HepG2 (cell line): ENCODE data around the gene ACAD11. TPM values are rescaled to one million over a fixed set of nuclear protein-coding genes. Genes with fewer than 3 reads are reported as not detected.

Source experiments
- DZIP1 ChIP-seq: sonication (generic); formaldehyde crosslinking; IDR thresholded peaks from 2 replicates; pipeline ENCODE4 v1.5.0; 2020; ENCODE audit warnings: mild to moderate bottlenecking, missing genetic modification reagents
- GTF2F1 ChIP-seq: fragments of 150-350 bp; IDR thresholded peaks from 2 replicates; pipeline ENCODE4 v1.6.1; 2014; ENCODE audit warnings: low read length
- KLF15 ChIP-seq: sonication (generic); formaldehyde crosslinking; IDR thresholded peaks from 2 replicates; pipeline ENCODE4 v1.8.1; 2023; ENCODE audit warnings: borderline replicate concordance, mild to moderate bottlenecking, inconsistent platforms, missing genetic modification reagents, mixed read lengths
- MAFF ChIP-seq: IDR thresholded peaks from 2 replicates; pipeline ENCODE4 v1.6.1; 2011; ENCODE audit warnings: low read depth, low read length, improper control_type of control experiment
- NCOA5 ChIP-seq: sonication (generic); formaldehyde crosslinking; IDR thresholded peaks from 2 replicates; pipeline ENCODE4 v1.4.0; 2020; ENCODE audit warnings: missing genetic modification reagents
- POLR2AphosphoS2 ChIP-seq: IDR thresholded peaks from 2 replicates; pipeline ENCODE4 v1.6.1; 2011; ENCODE audit warnings: low read depth, low read length, improper control_type of control experiment
- RAD51 ChIP-seq: fragments of 450-650 bp; IDR thresholded peaks from 2 replicates; pipeline ENCODE4 v1.6.1; 2016; ENCODE audit warnings: borderline replicate concordance
- SMAD3 ChIP-seq: sonication (generic); formaldehyde crosslinking; IDR thresholded peaks from 2 replicates; pipeline ENCODE4 v1.4.0; 2020; ENCODE audit warnings: missing genetic modification reagents
- TAF1 ChIP-seq: sonication (generic); formaldehyde crosslinking; IDR thresholded peaks from 2 replicates; pipeline ENCODE4 v1.4.0; 2020; ENCODE audit warnings: missing genetic modification reagents
- TFAP4 ChIP-seq: sonication (generic); IDR thresholded peaks from 2 replicates; pipeline ENCODE4 v1.6.1; 2016; ENCODE audit warnings: low read depth, borderline replicate concordance
- ZBTB14 ChIP-seq: sonication (generic); formaldehyde crosslinking; IDR thresholded peaks from 2 replicates; pipeline ENCODE4 v1.4.0; 2020; ENCODE audit warnings: missing genetic modification reagents
- ZFX ChIP-seq: sonication (generic); formaldehyde crosslinking; IDR thresholded peaks from 2 replicates; pipeline ENCODE4 v1.4.0; 2020; ENCODE audit warnings: mild to moderate bottlenecking, low read depth, missing genetic modification reagents, moderate library complexity
- ZNF878 ChIP-seq: sonication (generic); formaldehyde crosslinking; IDR thresholded peaks from 2 replicates; pipeline ENCODE4 v1.8.1; 2023; ENCODE audit warnings: mild to moderate bottlenecking, missing genetic modification reagents, moderate library complexity
- polyA plus RNA-seq, 8 experiments: library from polyadenylated mRNA; depleted of rRNA in 3 of 8; stranded (reverse) in 7 of 8; unstranded in 1 of 8; fragments of >200 nt; fragmentation: Illumina TruSeq in 4 of 8; extraction: Trizol in 4 of 8; gene quantifications; 2 replicates each; pipeline versions ENCODE4 v1.2.1 to v1.2.3, GENCODE V29; 2011 to 2016; ENCODE audit warnings: low read depth in 4 of 8, missing spikeins in 1 of 8, mixed read lengths in 1 of 8; ENCODE audit not compliant: insufficient read depth in 1 of 8
- total RNA-seq, 5 experiments: library from RNA; depleted of rRNA; stranded (reverse); fragments of >200 nt; fragmentation: Illumina TruSeq; extraction: Trizol; gene quantifications; 2 replicates each; pipeline ENCODE4 v1.2.3, GENCODE V29; 2016; ENCODE audit warnings: low read depth in 1 of 5
- TF ChIP-seq, protein P1 (sequence below): sonication (generic); formaldehyde crosslinking; IDR thresholded peaks from 2 replicates; pipeline ENCODE4 v1.8.0; 2022; ENCODE audit warnings: missing genetic modification reagents, mild to moderate bottlenecking, borderline replicate concordance
- TF ChIP-seq, protein P2 (sequence below): IDR thresholded peaks from 2 replicates; pipeline ENCODE4 v1.6.1; 2016; ENCODE audit warnings: missing genetic modification reagents, missing compliant biosample characterization
- TF ChIP-seq, protein P3 (sequence below): sonication (generic); formaldehyde crosslinking; IDR thresholded peaks from 2 replicates; pipeline ENCODE4 v1.9.0; 2022; ENCODE audit warnings: low read depth, missing genetic modification reagents

The ACAD11 gene
- total and polyA plus RNA-seq, 2 of the 13 experiments (the other 11 are each of a cell fraction or from before 2014, with no cell fraction given): 30.6 to 56.9 TPM

DNA sequence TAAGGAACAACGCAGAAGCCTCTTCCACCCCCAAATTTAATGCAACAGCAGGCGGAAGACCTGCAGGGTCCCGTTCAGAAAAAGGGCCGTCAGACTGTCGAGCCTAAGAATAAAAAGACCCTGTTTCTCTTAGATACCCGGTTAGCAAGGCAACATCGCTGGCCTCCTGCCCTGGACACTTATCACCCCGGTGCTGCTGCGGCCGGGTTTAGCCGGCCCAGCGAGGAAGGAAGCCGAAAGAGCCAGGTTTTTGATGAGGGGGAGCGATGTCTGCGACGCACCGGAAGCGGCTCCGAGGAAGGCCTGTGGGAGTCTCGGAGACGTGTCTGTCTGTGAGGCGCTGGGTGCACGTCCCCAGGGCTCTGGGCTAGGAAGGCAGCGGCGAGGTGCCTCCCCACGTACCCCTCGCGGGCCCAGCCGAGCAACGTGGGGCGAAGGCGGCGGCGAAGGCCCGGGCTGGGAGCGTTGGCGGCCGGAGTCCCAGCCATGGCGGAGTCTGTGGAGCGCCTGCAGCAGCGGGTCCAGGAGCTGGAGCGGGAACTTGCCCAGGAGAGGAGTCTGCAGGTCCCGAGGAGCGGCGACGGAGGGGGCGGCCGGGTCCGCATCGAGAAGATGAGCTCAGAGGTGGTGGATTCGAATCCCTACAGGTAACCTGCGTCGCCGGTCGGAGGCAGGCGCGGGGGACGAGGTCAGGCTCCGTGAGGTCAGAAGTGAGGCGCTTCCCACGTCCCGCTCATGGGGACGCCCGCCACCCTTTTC, 622 bp upstream of the ACAD11 start, which contains the start of gene UBA5 (continued):
- TF ChIP-seq NCOA5 (CRISPR knock-in tag): no peak
- peak; percentile 95 for TF ChIP-seq ZFX (CRISPR knock-in tag)
- TF ChIP-seq GTF2F1: no peak
- TF ChIP-seq RAD51: no peak
- TF ChIP-seq, protein P1, sequence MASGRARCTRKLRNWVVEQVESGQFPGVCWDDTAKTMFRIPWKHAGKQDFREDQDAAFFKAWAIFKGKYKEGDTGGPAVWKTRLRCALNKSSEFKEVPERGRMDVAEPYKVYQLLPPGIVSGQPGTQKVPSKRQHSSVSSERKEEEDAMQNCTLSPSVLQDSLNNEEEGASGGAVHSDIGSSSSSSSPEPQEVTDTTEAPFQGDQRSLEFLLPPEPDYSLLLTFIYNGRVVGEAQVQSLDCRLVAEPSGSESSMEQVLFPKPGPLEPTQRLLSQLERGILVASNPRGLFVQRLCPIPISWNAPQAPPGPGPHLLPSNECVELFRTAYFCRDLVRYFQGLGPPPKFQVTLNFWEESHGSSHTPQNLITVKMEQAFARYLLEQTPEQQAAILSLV: peak; percentile 74; the same call in 1 of the 2 replicates
- TF ChIP-seq TFAP4: no peak
- no peak for TF ChIP-seq ZNF878
- TF ChIP-seq DZIP1: no peak
- TF ChIP-seq, protein P2, sequence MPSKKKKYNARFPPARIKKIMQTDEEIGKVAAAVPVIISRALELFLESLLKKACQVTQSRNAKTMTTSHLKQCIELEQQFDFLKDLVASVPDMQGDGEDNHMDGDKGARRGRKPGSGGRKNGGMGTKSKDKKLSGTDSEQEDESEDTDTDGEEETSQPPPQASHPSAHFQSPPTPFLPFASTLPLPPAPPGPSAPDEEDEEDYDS (CRISPR knock-in tag): no peak
- no peak for TF ChIP-seq ZBTB14
- TF ChIP-seq POLR2AphosphoS2: no peak
- TF ChIP-seq, protein P3, sequence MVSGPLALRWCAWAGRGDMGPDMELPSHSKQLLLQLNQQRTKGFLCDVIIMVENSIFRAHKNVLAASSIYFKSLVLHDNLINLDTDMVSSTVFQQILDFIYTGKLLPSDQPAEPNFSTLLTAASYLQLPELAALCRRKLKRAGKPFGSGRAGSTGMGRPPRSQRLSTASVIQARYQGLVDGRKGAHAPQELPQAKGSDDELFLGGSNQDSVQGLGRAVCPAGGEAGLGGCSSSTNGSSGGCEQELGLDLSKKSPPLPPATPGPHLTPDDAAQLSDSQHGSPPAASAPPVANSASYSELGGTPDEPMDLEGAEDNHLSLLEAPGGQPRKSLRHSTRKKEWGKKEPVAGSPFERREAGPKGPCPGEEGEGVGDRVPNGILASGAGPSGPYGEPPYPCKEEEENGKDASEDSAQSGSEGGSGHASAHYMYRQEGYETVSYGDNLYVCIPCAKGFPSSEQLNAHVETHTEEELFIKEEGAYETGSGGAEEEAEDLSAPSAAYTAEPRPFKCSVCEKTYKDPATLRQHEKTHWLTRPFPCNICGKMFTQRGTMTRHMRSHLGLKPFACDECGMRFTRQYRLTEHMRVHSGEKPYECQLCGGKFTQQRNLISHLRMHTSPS (CRISPR knock-in tag): no peak
- peak; percentile 38; the same call in 1 of the 2 replicates for TF ChIP-seq SMAD3 (CRISPR knock-in tag)
- TF ChIP-seq TAF1 (CRISPR knock-in tag): peak; percentile 90
- TF ChIP-seq KLF15 (CRISPR knock-in tag): no peak
- TF ChIP-seq MAFF: no peak
